NCI-H2227 (cell line): ENCODE results near the gene ARF5.
A peak's percentile ranks its signal among the peaks of the same experiment; 100 is the strongest.

Experiments used
- DNase-seq: peaks from one replicate; lab custom pipeline; 2025; ENCODE audit not compliant: unreplicated experiment; lab: John Stamatoyannopoulos, UW

Gene ARF5

GRCh38 chr7:127635659-127636285 is 47.6 kb downstream of the ARF5 start:
- DNase-seq: peak; percentile 37

DNA sequence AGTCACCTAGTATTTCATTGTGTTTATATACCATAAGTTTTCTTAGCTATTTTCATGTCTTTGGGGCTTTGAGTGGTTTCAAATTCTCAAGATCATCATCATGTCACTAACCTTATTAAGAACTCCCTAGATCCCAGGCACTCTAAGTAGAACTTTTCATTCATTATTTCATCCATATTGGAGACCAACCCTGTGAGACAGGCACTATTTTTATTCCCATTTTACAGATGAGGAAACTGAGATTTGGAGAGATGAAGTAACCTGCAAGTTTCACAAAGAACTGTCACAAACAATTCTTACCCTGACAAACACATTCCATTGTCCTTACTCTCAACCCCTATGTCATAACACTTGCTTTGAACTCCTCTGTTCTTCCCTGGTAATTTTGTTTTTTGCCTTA is 50.0 kb downstream of the ARF5 start:
- DNase-seq: no peak
